ENCODE results near the gene CLSTN2. TPM values are rescaled to one million over a fixed set of nuclear protein-coding genes. Genes with fewer than 3 reads are reported as not detected.

The CLSTN2 gene
- total and polyA plus RNA-seq, 2 of the 8 experiments (the other 6 are each of a cell fraction or from before 2014, with no cell fraction given), result 0.39 to 0.52 TPM

- no peak for FAIRE-seq
- CTCF ChIA-PET (ENCODE audit: partially characterized antibody), result interaction anchor here (1.3 to 3.3 kb wide), 3 partner anchors 12 to 51 kb away, joined by 4 to 16 read pairs (median 4); no protein-coding TSS in a partner anchor
Measured at GRCh38 chr3:140146668-140147067, 211.7 kb downstream of the CLSTN2 start.

More at GRCh38 chr3:140146668-140147067, 211.7 kb downstream of the CLSTN2 start:
- TF ChIP-seq NANOG (IDR thresholded peaks at IDR 0.05; ENCODE audit: insufficient read depth, low read depth, low read length, poor library complexity, severe bottlenecking), result no peak
- TF ChIP-seq ASH2L (IDR thresholded peaks at IDR 0.05; ENCODE audit: low read length), result no peak
- Histone ChIP-seq H4K20me1 (replicated peaks in 1 of 2; ENCODE audit: control insufficient read depth in 1 of 2, insufficient read depth in 2 of 2, low read length in 2 of 2) (no peaks in the 10 kb centered on the region), H2BK12ac (ENCODE audit: low read depth, low read length) (no peak overlapping the region), H3K27me3 (replicated peaks in 1 of 4; ENCODE audit: control insufficient read depth in 3 of 4, extremely low read depth in 1 of 4, insufficient read depth in 3 of 4, low read length in 3 of 4) (no peaks in the 10 kb centered on the region), H2BK20ac (ENCODE audit: low read length) (no peak overlapping the region), H4K8ac (ENCODE audit: extremely low read depth, insufficient read depth, low read length) (no peak overlapping the region), H3K79me2 (ENCODE audit: control insufficient read depth in 1 of 2, insufficient read depth in 2 of 2, low read length in 2 of 2) (no peaks in the 10 kb centered on the region), H3K4me1 (replicated peaks in 1 of 4; ENCODE audit: control insufficient read depth in 3 of 4, insufficient read depth in 4 of 4, low read length in 3 of 4) (no peaks in the 10 kb centered on the region), H2BK5ac (ENCODE audit: low read depth, low read length) (no peak overlapping the region), H3K4me3 (ENCODE audit: extremely low read depth in 1 of 4, insufficient read depth in 2 of 4, low read depth in 3 of 4, low read length in 4 of 4) (no peak overlapping the region), H3K23ac (ENCODE audit: insufficient read length) (no peak overlapping the region), H2BK120ac (replicated peaks; ENCODE audit: low read depth, low read length) (no peak overlapping the region), H3K14ac (ENCODE audit: insufficient read length) (no peak overlapping the region), H3K27ac (ENCODE audit: low read depth, low read length) (no peak overlapping the region), H3K23me2 (ENCODE audit: low read depth, low read length) (no peaks in the 10 kb centered on the region), H3K9me3 (ENCODE audit: insufficient read depth in 2 of 2, low read depth in 1 of 2, low read length in 1 of 2) (no peaks in the 10 kb centered on the region), H3K56ac (replicated peaks; ENCODE audit: insufficient read length, low read depth, low read length) (no peak overlapping the region), H3K9ac (replicated peaks in 1 of 4; ENCODE audit: extremely low read depth in 1 of 4, low read depth in 3 of 4, low read length in 3 of 4) (no peak overlapping the region), H2BK15ac (ENCODE audit: low read length) (no peak overlapping the region), H2AK5ac (ENCODE audit: low read depth, low read length) (no peak overlapping the region), H4K5ac (ENCODE audit: insufficient read length, low read depth, low read length) (no peak overlapping the region), H3K18ac (ENCODE audit: extremely low read depth, low read length) (no peak overlapping the region), H3K4ac (replicated peaks; ENCODE audit: insufficient read length, low read depth, low read length) (no peak overlapping the region), H3K4me2 (ENCODE audit: insufficient read depth in 1 of 2, low read depth in 2 of 2, low read length in 2 of 2) (no peak overlapping the region), H3K79me1 (ENCODE audit: low read depth, low read length) (no peaks in the 10 kb centered on the region), H4K91ac (replicated peaks; ENCODE audit: insufficient read length, low read length) (no peak overlapping the region), H2AFZ (ENCODE audit: low read length) (no peak overlapping the region), H3K36me3 (ENCODE audit: control insufficient read depth in 2 of 4, insufficient read depth in 4 of 4, low read length in 3 of 4) (no peaks in the 10 kb centered on the region)
- POLR2A ChIA-PET (ENCODE audit: partially characterized antibody), result no interaction called here
- DNase-seq (ENCODE audit: low read depth in 1 of 2, low spot score in 2 of 2), result no peak

All from H1 (cell line).